NCI-H1417 (cell line): ENCODE measurements around the gene SLC4A4.
A peak's percentile ranks its signal among the peaks of the same experiment; 100 is the strongest.

Experiments used
- DNase-seq, 3 experiments: peaks; one replicate each; lab custom pipeline; 2025; lab: John Stamatoyannopoulos, UW

SLC4A4 gene

GRCh38 chr4:71338846-71339593 is at the start of gene SLC4A4:
SLC4A4 (plus strand) TSS chr4:71339020.
- no peak for DNase-seq

GRCh38 chr4:71290074-71290473 is 48.7 kb upstream of the SLC4A4 start:
- DNase-seq: no peak

DNA sequence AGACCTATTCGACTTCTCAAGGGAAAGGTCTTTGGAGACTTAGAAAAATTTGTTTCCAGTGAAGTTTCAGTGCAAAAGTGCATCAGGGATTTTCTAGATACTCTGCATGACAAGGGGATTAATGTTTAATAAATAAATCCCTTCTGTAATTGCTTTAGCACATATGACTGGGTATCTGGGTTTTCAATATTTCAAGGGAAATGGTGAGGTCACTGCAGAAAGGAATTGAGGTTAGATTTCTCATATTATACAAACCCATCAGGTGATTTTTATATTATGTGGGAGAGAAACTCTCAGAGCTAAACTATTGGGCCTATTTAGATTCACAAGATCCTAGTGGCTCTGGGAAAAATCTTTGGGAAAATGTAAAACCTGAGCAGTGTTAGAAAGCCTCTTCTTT is 48.3 kb upstream of the SLC4A4 start:
- no peak for DNase-seq

- DNase-seq: no peak
Observed at GRCh38 chr4:71292228-71292627, 46.6 kb upstream of the SLC4A4 start.

DNA sequence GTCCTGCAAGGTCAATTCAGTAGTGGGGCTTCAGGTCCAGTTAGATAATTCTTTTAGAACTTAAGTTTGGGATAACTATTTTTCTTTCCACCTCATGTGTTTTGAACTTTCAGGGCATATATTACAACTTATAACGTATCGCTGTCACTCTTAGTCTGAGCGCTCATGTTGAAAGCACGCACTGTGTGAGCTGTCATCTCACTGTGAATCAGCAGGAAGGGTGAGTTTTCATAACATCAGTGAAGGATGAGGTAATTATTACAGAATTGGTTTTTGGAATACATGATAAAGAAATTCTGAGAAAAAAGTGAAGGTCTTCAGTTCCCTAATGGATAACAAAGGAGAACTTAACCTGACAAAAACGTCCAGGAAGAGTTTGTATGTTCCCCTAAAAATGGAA is 45.1 kb upstream of the SLC4A4 start:
- DNase-seq: no peak

DNA sequence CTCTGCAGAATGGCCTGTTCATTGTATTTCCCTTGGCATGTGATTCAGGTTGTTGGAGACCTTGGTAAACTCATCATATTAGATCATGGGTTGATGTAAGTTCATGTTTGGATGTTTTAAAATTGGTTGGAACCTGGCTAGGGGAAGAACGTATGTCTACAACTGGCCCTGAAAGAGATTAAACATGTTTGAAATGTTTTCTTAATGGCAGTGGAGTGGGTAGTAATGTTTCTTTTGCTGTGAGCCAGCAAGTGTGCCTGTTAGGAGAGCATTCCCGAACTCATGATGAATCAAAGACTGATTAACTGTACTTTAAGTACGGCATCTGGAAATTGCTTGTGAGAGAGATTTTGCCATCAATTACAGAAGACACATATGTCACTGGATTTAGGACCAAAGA is 44.5 kb upstream of the SLC4A4 start:
- DNase-seq: no peak

DNA sequence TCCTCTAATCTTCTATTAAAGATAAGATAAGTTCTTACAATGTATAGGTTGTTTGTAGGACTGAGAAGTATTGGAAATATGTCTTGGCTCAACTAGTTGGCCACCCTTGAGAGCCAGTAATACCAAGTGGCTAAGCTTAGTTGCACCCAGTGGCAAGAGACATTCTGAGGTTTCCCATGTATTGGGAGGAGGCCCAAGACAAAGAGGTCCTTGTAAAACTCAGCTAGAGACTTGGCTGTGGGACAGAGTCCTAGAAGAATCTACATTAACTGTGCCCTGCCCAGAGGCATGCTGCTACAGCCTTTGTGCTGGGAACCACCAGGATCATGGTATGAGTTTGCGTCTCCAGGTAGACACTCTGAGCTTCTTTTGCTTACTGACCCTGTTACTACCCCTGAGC is 41.9 kb upstream of the SLC4A4 start:
- DNase-seq: no peak

DNA sequence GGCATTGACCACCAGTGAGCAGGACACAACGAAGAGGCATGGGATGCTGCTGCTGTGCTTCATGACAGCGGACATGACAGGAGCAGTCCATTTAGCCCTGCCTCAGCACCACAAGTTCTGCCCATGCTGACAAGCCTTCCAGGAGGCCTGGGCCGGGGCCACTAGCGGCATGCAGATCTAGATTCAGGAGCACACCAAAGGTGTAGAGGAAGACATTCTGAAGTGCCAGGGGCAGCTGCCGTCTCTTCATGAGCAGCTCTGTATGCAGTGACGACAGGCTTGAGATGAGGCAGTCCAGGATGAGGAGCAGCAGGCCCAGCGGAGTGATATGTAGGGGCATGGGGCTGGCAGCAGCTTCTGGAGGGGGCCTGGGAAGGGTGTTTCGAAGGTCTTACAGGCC is 38.5 kb upstream of the SLC4A4 start:
- no peak for DNase-seq

GRCh38 chr4:71300964-71301363 is 37.9 kb upstream of the SLC4A4 start:
- peak in 1 of 3 experiments; percentile 3 for DNase-seq

DNA sequence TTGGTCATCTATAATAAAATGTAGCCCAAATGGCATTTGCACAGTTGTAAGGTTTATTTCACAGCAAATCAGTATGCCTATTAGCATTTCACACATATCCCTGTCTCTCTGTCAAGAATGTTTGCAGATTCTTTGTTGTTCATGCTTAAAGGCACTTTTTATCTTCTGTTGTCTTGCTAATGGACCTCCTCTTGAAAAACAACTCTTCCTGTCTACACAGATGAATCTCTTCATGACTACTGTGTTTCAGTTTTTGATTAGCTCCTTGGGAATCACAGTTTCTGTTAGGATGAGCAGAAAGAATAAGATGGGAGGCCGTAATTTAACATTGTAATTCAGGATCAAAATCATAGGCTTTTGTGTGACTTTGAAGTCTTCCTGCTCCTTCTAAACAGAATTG is 35.5 kb upstream of the SLC4A4 start:
- no peak for DNase-seq

- no peak for DNase-seq
Observed at GRCh38 chr4:71303850-71304249, 35.0 kb upstream of the SLC4A4 start.

DNA sequence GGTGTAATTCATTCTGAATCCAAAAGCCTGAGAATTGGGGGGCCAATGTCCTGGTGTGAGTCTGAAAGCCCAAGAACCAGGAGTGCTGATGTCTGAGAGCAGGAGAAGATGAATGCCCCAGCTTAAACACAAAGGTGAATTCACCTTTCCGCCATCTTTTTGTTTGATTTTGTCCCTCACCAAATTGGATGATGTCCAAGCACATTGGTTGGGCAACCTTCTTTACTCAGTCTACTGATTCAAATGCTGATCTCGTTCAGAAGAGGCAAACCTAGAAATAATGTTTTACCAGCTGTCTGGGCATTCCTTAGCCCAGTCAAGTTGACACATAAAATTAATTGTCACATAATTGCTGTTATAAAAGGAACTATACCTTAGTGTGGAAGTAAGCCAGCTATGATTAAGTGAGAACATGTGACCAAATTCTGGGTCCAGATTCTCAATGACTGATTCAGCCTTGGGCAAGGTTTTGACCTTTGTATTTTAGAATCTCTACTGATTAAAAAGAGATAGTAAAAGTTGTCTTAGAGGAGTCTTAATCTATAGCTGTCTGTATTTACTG is 34.5 kb upstream of the SLC4A4 start:
- DNase-seq: peak in 1 of 3 experiments; percentile 19

- DNase-seq: no peak
Observed at GRCh38 chr4:71307729-71308128, 31.1 kb upstream of the SLC4A4 start.

DNA sequence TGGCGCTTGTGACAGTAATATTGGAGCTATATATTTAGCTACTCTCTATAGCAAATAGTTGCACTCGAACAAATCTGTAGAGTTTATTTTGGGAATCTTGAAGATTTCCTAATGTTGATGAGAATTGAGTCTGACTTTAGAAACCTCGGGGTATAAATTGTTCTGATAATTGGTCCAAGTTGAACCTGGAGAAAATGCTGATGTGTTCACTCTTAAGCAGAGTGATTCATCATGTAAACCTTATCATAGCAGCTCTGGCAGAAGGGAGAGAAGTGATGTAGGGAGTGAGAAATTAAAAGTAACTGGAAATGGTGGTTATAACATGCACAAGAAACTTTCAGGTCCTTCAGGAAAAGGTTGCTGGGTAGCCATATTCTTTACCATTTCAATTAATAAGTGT is 16.4 kb upstream of the SLC4A4 start:
- no peak for DNase-seq

GRCh38 chr4:71333368-71333767 is 5.5 kb upstream of the SLC4A4 start:
- no peak for DNase-seq

- no peak for DNase-seq
Observed at GRCh38 chr4:71333960-71334359, 4.9 kb upstream of the SLC4A4 start.

DNA sequence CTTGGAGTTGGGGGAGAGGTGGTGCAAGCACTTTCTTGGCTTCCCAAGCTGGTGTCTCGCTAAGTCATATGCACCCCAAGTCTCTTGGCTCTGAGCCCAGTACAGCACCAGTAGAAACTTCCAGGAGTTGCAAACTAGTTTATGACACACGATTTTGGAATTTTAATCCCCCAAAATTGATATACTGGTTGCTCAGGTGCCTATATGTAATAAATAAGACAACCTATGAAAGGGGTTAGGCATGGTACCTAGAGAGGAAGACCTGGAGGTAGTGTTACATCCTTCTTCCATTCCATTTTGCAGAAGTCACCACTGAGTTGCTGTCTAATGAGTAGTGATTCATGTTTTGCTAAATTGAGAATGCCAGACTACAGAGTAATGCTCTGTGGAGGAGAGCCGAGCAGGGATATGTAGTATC is 4.3 kb upstream of the SLC4A4 start:
- DNase-seq: no peak

- DNase-seq: no peak
Observed at GRCh38 chr4:71343670-71344466, 5.0 kb downstream of the SLC4A4 start.

DNA sequence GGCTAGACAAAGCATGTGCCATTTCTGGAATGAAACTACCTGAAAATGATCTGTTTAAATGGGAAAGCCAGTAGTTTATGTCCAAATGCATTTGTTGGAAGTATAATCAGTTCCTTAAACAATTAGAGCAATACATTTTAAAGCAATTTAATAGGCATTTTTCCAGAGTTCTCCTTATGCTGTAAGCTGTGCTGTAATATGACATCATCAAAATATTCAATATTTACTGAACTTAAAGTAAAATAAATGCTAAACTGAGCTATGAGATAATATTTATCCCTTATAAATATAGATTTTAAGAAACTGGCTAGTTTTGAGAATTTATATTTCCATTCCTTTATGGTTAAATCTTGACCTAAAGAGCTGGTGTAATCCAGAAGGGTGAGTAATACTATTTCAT is 7.9 kb downstream of the SLC4A4 start:
- no peak for DNase-seq

DNA sequence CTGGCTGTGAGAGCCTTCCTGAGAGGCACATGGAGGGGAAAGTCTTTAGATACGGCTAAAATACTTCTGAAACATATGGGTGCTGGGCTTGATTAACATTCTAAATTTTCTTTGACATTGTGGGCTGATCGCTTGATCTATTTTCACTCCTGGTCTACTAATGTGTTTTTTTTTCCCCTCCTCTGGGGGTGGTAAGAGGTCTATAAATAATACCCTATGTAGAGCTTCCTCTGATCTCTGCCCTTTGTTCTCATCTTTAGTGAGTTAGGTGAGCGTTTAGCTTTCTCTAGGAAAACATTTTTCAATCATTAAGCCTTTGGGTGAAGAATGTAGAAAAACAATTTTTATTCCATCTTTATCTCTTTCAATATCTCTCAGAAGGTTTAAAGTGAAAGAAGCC is 9.8 kb downstream of the SLC4A4 start:
- DNase-seq: no peak

DNA sequence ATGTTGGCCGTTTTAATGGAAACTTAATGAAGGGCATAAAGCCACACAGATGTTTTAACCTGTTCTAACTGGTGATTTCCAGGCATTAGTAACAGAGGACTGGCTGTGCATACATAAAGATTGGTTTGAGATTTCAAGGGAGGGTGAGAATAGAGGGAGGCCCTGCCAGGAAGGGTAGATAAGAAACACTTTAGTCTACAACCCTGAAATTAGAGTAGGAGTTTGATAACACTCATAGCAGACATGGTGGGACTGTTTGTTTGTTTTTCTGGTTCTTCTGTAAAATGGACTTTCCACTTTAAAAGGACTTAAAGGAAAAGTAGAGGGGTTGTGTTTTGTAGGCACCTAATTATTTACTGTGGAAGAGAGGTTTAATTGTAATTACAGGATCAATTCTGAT is 16.2 kb downstream of the SLC4A4 start:
- no peak for DNase-seq

- DNase-seq: no peak
Observed at GRCh38 chr4:71355971-71356370, 17.2 kb downstream of the SLC4A4 start.
